Kidney epithelial cell (primary cell): Measurements from ENCODE around the gene MKX. TPM values are rescaled to one million over a fixed set of nuclear protein-coding genes. Genes with fewer than 3 reads are reported as not detected.

Source experiments
- DNase-seq: peaks from one replicate; pipeline ENCODE4 v3.0.0-alpha.2; 2010; ENCODE audit warnings: low read depth
- H3K27me3 ChIP-seq: 2 replicates; pipeline ENCODE4 v1.6.0; 2011; ENCODE audit warnings: low read length; ENCODE audit not compliant: control insufficient read depth, insufficient read depth
- H3K36me3 ChIP-seq: 2 replicates; pipeline ENCODE4 v1.5.1; 2011; ENCODE audit warnings: low read length; ENCODE audit not compliant: control insufficient read depth, insufficient read depth
- H3K4me3 ChIP-seq: 2 replicates; pipeline ENCODE4 v1.5.1; 2011; ENCODE audit warnings: low read depth, mild to moderate bottlenecking, control low read depth, low read length
- total RNA-seq: library from RNA; depleted of rRNA; stranded (reverse); fragments of >200 nt; gene quantifications from 2 replicates; pipeline ENCODE4 v1.2.3, GENCODE V29; 2015
- TF ChIP-seq, protein P1 (sequence below): IDR thresholded peaks from 2 replicates; pipeline ENCODE4 v1.5.1; 2011; ENCODE audit warnings: mild to moderate bottlenecking, moderate library complexity, low read length, control low read depth, inconsistent platforms; ENCODE audit not compliant: insufficient read depth, poor library complexity, severe bottlenecking

Gene MKX
- total RNA-seq, 1 donor from 2014 or later: 3.2 TPM

DNA sequence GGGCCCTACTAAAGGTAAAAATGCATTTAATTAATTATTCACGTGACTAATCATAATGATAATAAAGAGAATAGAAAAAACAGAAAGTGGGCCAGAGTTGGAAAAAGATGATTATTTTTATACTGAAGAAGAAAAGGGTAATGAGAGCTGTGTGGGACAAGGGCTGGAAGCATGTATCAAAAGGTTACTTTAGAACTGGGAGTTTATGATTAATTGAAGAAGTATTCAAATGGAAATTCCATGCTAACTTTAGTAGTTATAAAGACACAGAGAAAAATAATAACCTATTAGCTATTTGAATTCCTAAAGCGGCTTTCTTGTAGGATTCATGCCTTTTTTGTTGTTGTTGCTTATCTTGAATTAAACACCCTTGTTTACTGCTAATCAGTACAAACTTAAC lies 49.9 kb downstream of the MKX start:
- no peak for DNase-seq
- no peaks in the 10 kb centered on the region for H3K27me3 ChIP-seq
- no peak overlapping the region for H3K4me3 ChIP-seq
- TF ChIP-seq, protein P1, sequence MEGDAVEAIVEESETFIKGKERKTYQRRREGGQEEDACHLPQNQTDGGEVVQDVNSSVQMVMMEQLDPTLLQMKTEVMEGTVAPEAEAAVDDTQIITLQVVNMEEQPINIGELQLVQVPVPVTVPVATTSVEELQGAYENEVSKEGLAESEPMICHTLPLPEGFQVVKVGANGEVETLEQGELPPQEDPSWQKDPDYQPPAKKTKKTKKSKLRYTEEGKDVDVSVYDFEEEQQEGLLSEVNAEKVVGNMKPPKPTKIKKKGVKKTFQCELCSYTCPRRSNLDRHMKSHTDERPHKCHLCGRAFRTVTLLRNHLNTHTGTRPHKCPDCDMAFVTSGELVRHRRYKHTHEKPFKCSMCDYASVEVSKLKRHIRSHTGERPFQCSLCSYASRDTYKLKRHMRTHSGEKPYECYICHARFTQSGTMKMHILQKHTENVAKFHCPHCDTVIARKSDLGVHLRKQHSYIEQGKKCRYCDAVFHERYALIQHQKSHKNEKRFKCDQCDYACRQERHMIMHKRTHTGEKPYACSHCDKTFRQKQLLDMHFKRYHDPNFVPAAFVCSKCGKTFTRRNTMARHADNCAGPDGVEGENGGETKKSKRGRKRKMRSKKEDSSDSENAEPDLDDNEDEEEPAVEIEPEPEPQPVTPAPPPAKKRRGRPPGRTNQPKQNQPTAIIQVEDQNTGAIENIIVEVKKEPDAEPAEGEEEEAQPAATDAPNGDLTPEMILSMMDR: no peak
- H3K36me3 ChIP-seq: no peaks in the 10 kb centered on the region

DNA sequence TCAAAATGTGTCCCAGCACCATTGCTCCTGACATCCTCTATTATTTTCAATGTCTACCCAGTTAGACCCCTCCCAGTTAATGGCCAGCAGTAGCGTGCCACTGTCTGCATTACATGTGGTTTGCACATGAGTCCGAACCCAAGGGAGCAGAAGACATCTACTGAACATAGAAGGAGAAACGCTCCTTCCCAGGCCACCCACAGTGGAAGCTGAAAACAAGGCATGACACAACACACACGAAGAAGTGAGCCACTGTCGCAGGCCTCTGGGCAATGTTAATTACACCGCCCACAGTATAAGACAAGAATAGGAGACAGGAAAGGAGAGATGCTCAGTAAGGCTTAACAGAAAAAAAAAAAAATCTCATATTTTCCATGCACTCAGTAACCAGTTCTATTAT lies 50.5 kb downstream of the MKX start:
- DNase-seq: no peak
- no peaks in the 10 kb centered on the region for H3K36me3 ChIP-seq
- no peaks in the 10 kb centered on the region for H3K27me3 ChIP-seq
- no peak overlapping the region for H3K4me3 ChIP-seq
- TF ChIP-seq, protein P1: no peak

DNA sequence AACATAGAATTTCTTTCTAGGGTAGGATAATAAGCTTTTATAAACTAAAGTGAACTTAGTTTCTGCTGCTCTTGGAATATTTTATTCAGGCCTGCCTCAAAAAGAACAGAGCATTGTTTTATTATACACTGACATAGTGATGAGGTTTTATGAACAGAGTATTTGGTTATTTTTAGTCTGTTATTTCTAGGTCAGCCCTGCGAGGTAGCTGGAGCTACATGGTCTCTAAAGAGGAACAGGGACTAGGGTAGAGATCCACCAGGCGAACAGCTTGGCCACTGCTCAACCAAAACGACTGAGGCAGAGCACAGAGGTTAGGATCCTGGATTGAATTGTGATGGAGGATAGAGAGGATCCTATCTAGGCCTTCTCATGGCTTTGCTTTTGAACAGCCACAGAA lies 53.0 kb downstream of the MKX start:
- DNase-seq: no peak
- Histone ChIP-seq H3K36me3 (no peaks in the 10 kb centered on the region), H3K4me3 (no peak overlapping the region), H3K27me3 (no peaks in the 10 kb centered on the region)
- TF ChIP-seq, protein P1: no peak

DNA sequence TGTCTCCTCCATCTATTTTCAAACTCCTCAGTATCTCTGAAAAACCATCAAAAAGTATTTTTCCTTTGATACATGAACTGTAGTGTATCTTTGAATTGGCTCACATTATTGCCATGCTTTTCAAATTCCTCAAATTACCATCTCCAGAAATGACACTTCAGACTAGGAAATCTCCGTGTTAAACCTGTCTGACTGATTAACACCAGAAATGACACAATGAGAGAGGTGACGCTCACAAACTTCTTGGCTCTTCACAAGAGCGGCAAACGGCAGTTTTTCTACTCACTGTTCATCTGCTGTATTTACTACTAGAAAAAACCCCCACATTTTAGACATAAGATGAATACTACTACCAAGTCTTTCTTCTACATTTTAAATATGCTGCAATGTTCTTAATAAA lies 56.6 kb downstream of the MKX start:
- Histone ChIP-seq H3K27me3 (no peaks in the 10 kb centered on the region), H3K36me3 (no peaks in the 10 kb centered on the region), H3K4me3 (no peak overlapping the region)
- DNase-seq: no peak
- TF ChIP-seq, protein P1: no peak

DNA sequence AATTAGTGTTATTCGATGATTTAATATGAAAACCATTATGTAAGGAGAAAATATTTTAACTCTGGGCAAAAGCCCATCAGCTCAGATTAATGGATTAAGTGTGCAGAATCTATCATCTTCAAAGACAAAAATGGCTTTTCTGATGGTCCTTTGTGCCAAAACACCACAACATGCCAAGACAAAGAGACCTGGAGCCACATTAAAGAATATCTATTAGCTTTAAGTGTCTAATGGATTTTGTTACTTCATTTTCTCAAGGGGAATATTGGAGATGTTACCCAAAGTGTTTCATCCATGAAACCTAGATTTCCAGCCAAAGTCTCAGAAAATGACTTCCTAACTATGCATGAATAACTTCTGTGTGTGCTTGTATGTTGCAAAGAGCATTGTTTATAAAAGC lies 57.3 kb downstream of the MKX start:
- DNase-seq: no peak
- H3K36me3 ChIP-seq: no peaks in the 10 kb centered on the region
- TF ChIP-seq, protein P1: no peak
- no peak overlapping the region for H3K4me3 ChIP-seq
- H3K27me3 ChIP-seq: no peaks in the 10 kb centered on the region

DNA sequence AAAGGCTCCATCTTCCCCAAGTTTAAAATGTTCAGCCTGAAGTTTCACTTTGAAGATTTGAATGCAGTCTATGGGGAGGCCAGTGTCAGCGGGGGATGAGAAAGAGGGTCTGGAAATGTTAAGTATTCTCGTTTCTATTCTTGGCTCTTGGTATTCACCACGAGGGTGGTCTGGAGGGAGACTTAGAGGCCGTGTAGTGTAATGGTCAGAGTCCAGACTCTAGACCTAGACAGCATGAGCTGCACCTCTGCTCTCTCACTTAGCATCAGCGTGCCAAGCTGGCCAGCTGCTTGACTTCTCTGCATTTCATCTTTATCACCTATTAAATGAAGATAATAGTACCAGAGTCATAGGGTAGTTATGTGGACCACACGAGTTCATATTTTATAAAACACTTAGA lies 57.9 kb downstream of the MKX start:
- no peaks in the 10 kb centered on the region for H3K36me3 ChIP-seq
- no peak for DNase-seq
- no peaks in the 10 kb centered on the region for H3K27me3 ChIP-seq
- H3K4me3 ChIP-seq: no peak overlapping the region
- TF ChIP-seq, protein P1: no peak
